SK-N-SH (cell line): Measurements from ENCODE around the gene EIF2AK2. TPM values are rescaled to one million over a fixed set of nuclear protein-coding genes. Genes with fewer than 3 reads are reported as not detected.
A peak's percentile ranks its signal among the peaks of the same experiment; 100 is the strongest.

ENCODE experiments used
- CTCF ChIA-PET: fragments of 300-600, 350-600 bp; formaldehyde crosslinking; extraction: SDS; loops from one replicate; lab custom pipeline; 2021; lab: Yijun Ruan, JAX
- POLR2A ChIA-PET: fragments of 350-600 bp; sonication (Branson Sonifier 250); formaldehyde crosslinking; extraction: SDS; loops from one replicate; lab custom pipeline; 2020; ENCODE audit warnings: antibody characterized with exemption, inconsistent platforms; lab: Yijun Ruan, JAX
- DNase-seq: peaks from one replicate; pipeline ENCODE4 v3.0.0; 2012
- H2AFZ ChIP-seq: fragments of 200-600 bp; sonication (generic); 2 replicates; pipeline ENCODE4 v1.8.1; 2016; ENCODE audit warnings: antibody characterized with exemption, mild to moderate bottlenecking, low read depth
- H3F3A ChIP-seq: fragments of 200-600 bp; sonication (generic); replicated peaks from 2 replicates; pipeline ENCODE3; 2016; ENCODE audit warnings: antibody characterized with exemption, mild to moderate bottlenecking; ENCODE audit not compliant: insufficient read depth
- H3K27ac ChIP-seq, 2 experiments: fragments of 200-500 bp in 1 of 2; fragments of 200-600 bp in 1 of 2; sonication (Bioruptor generic) in 1 of 2; sonication (generic), shearing (Covaris generic) in 1 of 2; 2 replicates each; pipeline versions ENCODE4 v1.5.1 to v1.6.1; 2014 to 2016; ENCODE audit warnings: low read depth in 2 of 2, inconsistent platforms in 1 of 2, low read length in 1 of 2, mild to moderate bottlenecking in 1 of 2, mixed read lengths in 1 of 2
- H3K27me3 ChIP-seq: fragments of 200-600 bp; sonication (generic), shearing (Covaris generic); 2 replicates; pipeline ENCODE4 v1.6.1; 2016; ENCODE audit warnings: mixed run types; ENCODE audit not compliant: insufficient read depth
- H3K36me3 ChIP-seq, 2 experiments: fragments of 200-500 bp in 1 of 2; fragments of 200-600 bp in 1 of 2; sonication (Bioruptor generic) in 1 of 2; sonication (generic) in 1 of 2; replicated peaks in 1 of 2; 2 replicates each; pipeline versions ENCODE3 to v1.5.1; 2014 to 2016; ENCODE audit warnings: low read length in 1 of 2, mild to moderate bottlenecking in 1 of 2; ENCODE audit not compliant: insufficient read depth in 2 of 2, control insufficient read depth in 1 of 2
- H3K4me1 ChIP-seq, 2 experiments: fragments of 200-500 bp in 1 of 2; fragments of 200-600 bp in 1 of 2; sonication (Bioruptor generic) in 1 of 2; sonication (generic), shearing (Covaris generic) in 1 of 2; 2 replicates each; pipeline versions ENCODE4 v1.5.1 to v1.6.1; 2014 to 2016; ENCODE audit warnings: low read depth in 1 of 2, low read length in 1 of 2, mixed run types in 1 of 2; ENCODE audit not compliant: insufficient read depth in 2 of 2, control insufficient read depth in 1 of 2
- H3K4me2 ChIP-seq: fragments of 200-600 bp; sonication (generic), shearing (Covaris generic); 2 replicates; pipeline ENCODE4 v1.6.1; 2017; ENCODE audit warnings: mixed run types
- H3K4me3 ChIP-seq, 2 experiments: fragments of 200-500 bp in 1 of 2; fragments of 200-600 bp in 1 of 2; sonication (Bioruptor generic) in 1 of 2; sonication (generic), shearing (Covaris generic) in 1 of 2; 2 replicates each; pipeline versions ENCODE4 v1.5.1 to v1.8.1; 2014 to 2016; ENCODE audit warnings: low read depth in 2 of 2, inconsistent platforms in 1 of 2, low read length in 1 of 2, mild to moderate bottlenecking in 1 of 2, mixed read lengths in 1 of 2, moderate library complexity in 1 of 2
- H3K79me2 ChIP-seq: fragments of 200-600 bp; sonication (generic); 2 replicates; pipeline ENCODE4 v1.8.1; 2017; ENCODE audit warnings: mild to moderate bottlenecking; ENCODE audit not compliant: insufficient read depth
- H3K9ac ChIP-seq: fragments of 200-600 bp; sonication (generic); 2 replicates; pipeline ENCODE4 v1.6.1; 2017; ENCODE audit warnings: mixed run types
- H3K9me2 ChIP-seq: fragments of 200-600 bp; sonication (generic); 2 replicates; pipeline ENCODE4 v1.6.1; 2017; ENCODE audit warnings: mixed run types
- H3K9me3 ChIP-seq: fragments of 200-600 bp; sonication (generic); 2 replicates; pipeline ENCODE4 v1.6.1; 2017; ENCODE audit warnings: mixed run types, mild to moderate bottlenecking, moderate library complexity
- H4K20me1 ChIP-seq: fragments of 200-600 bp; sonication (generic); 2 replicates; pipeline ENCODE4 v1.6.1; 2017; ENCODE audit warnings: mild to moderate bottlenecking, mixed run types; ENCODE audit not compliant: insufficient read depth
- CHD2 ChIP-seq: fragments of 150-350 bp; IDR thresholded peaks from 2 replicates; pipeline ENCODE4 v1.6.1; 2018; ENCODE audit warnings: low read length; ENCODE audit not compliant: partially characterized antibody
- ELF1 ChIP-seq: IDR thresholded peaks from 2 replicates; pipeline ENCODE4 v1.4.0; 2012
- EP300 ChIP-seq, 2 experiments: IDR thresholded peaks; 2 replicates each; pipeline versions ENCODE4 v1.4.0 to v1.6.1; 2012; ENCODE audit warnings: borderline replicate concordance in 1 of 2, low read depth in 1 of 2, low read length in 1 of 2
- FOXJ3 ChIP-seq: sonication (generic); formaldehyde crosslinking; IDR thresholded peaks from 2 replicates; pipeline ENCODE4 v1.5.1; 2020; ENCODE audit warnings: mild to moderate bottlenecking, missing genetic modification reagents
- GABPA ChIP-seq: IDR thresholded peaks from 2 replicates; pipeline ENCODE4 v1.4.0; 2012; ENCODE audit warnings: low read depth, mild to moderate bottlenecking
- JUND ChIP-seq: IDR thresholded peaks from 2 replicates; pipeline ENCODE4 v1.4.0; 2012
- MAX ChIP-seq: IDR thresholded peaks from 2 replicates; pipeline ENCODE4 v1.4.0; 2012; ENCODE audit warnings: low read depth
- MEF2A ChIP-seq: IDR thresholded peaks from 2 replicates; pipeline ENCODE4 v1.4.0; 2012; ENCODE audit warnings: low read depth, borderline replicate concordance
- MXI1 ChIP-seq: IDR thresholded peaks from 2 replicates; pipeline ENCODE4 v1.6.1; 2012; ENCODE audit warnings: mild to moderate bottlenecking, low read depth, low read length, improper control_type of control experiment
- PBX3 ChIP-seq: IDR thresholded peaks from 2 replicates; pipeline ENCODE4; 2012
- SIN3A ChIP-seq: IDR thresholded peaks from 2 replicates; pipeline ENCODE4 v1.6.1; 2012; ENCODE audit warnings: low read depth, mild to moderate bottlenecking, low read length, moderate library complexity, borderline replicate concordance
- SMC3 ChIP-seq: IDR thresholded peaks from 2 replicates; pipeline ENCODE4 v1.6.1; 2012; ENCODE audit warnings: low read depth, low read length, improper control_type of control experiment
- YY1 ChIP-seq: IDR thresholded peaks from 2 replicates; pipeline ENCODE4 v1.4.0; 2012; ENCODE audit warnings: low read depth, mild to moderate bottlenecking
- WGBS: methylation state at CpG from one replicate; pipeline ENCODE4 v1.1.6; 2017; ENCODE audit warnings: low lambda C conversion rate; 5-methylcytosine and 5-hydroxymethylcytosine counted together
- polyA plus RNA-seq, 3 experiments: library from polyadenylated mRNA; depleted of rRNA; stranded (reverse); fragments of >200 nt; gene quantifications; 2 replicates each; pipeline ENCODE4 v1.2.3, GENCODE V29; 2012

EIF2AK2 gene
- polyA plus RNA-seq, 1 of the 3 experiments (the other 2 are of a cell fraction) = 9.0 TPM

- no peak overlapping the region for H3K27ac ChIP-seq
- no peak overlapping the region for H3K4me3 ChIP-seq
- H3K9me3 ChIP-seq = 0 out of 2 replicates have a peak, but pooled peaks cover 13% of the 10 kb centered on the region
- CTCF ChIA-PET = no interaction called here
- H3K4me1 ChIP-seq = no peaks in the 10 kb centered on the region
- no peaks in the 10 kb centered on the region for H3K9me2 ChIP-seq
- no peak for TF ChIP-seq EP300 (IDR thresholded peaks at IDR 0.05; ENCODE audit: borderline replicate concordance in 1 of 2, low read depth in 1 of 2, low read length in 1 of 2)
- no peak for TF ChIP-seq YY1
- no peak for TF ChIP-seq CHD2
- no peak for TF ChIP-seq ELF1
- no peak for TF ChIP-seq FOXJ3 (CRISPR knock-in tag)
- no peak for TF ChIP-seq JUND
- no peak for TF ChIP-seq SMC3
- no peak overlapping the region for H3K4me2 ChIP-seq
- no peak for DNase-seq
- 16% methylated on average over 1 of the region's 1 CpG for WGBS
- H3K9ac ChIP-seq = no peak overlapping the region
- no peak overlapping the region for H2AFZ ChIP-seq
- POLR2A ChIA-PET = interaction anchor here (0.6 to 0.7 kb wide), 2 partner anchors 16 to 30 kb away, joined by 3 to 5 read pairs; no protein-coding TSS in a partner anchor
- no peaks in the 10 kb centered on the region for H3K79me2 ChIP-seq
- no peaks in the 10 kb centered on the region for H4K20me1 ChIP-seq
- H3K36me3 ChIP-seq = no peaks in the 10 kb centered on the region
- no peaks in the 10 kb centered on the region for H3F3A ChIP-seq
- H3K27me3 ChIP-seq = no peaks in the 10 kb centered on the region
Measured at GRCh38 chr2:37164757-37165156, 8.0 kb upstream of the EIF2AK2 start.

GRCh38 chr2:37156071-37156856 is 516 bp downstream of the EIF2AK2 start:
- H3K4me2 ChIP-seq = peak overlapping the region; percentile 86
- CTCF ChIA-PET = interaction anchor here (0.6 to 5.3 kb wide), 7 partner anchors 11 to 724 kb away, joined by 3 to 57 read pairs (median 3); no protein-coding TSS in a partner anchor
- H3K9me2 ChIP-seq = no peaks in the 10 kb centered on the region
- H3K27me3 ChIP-seq = no peaks in the 10 kb centered on the region
- H4K20me1 ChIP-seq = no peaks in the 10 kb centered on the region
- POLR2A ChIA-PET = interaction anchor here (1.0 to 2.0 kb wide), 5 partner anchors 11 to 169 kb away, joined by 3 to 5 read pairs (median 4); partner anchors contain the start of genes CEBPZOS and PRKD3
- H3K9ac ChIP-seq = peak overlapping the region; percentile 87
- H3K79me2 ChIP-seq = peaks cover 55% of the 10 kb centered on the region
- TF ChIP-seq PBX3 = peak; percentile 8; the same call in 1 of the 2 replicates
- 0 out of 2 replicates have a peak, but pooled peaks have one; percentile 65 for TF ChIP-seq SIN3A
- no peak for TF ChIP-seq SMC3
- peak; percentile 44 for TF ChIP-seq MAX
- TF ChIP-seq MEF2A = no peak
- TF ChIP-seq MXI1 = peak; percentile 53
- no peak for TF ChIP-seq GABPA
- 0 out of 2 replicates have a peak, but pooled peaks have one; percentile 36 for TF ChIP-seq YY1
- no peaks in the 10 kb centered on the region for H3K9me3 ChIP-seq
- H2AFZ ChIP-seq = peak overlapping the region; percentile 89
- H3F3A ChIP-seq = no peaks in the 10 kb centered on the region
- peaks cover 0 to 9% of the 10 kb centered on the region in 2 experiments for H3K36me3 ChIP-seq
- 6% methylated on average over 25 of the region's 27 CpGs for WGBS
- peak overlapping the region; percentile 74 to 77 for H3K27ac ChIP-seq
- H3K4me1 ChIP-seq = peaks cover 10 to 15% of the 10 kb centered on the region in 2 experiments; a peak in 3 of 4 replicates
- peak overlapping the region; percentile 68 for H3K4me3 ChIP-seq
- peak; percentile 61 for DNase-seq
